ENCODE results near the gene ITIH5. TPM values are rescaled to one million over a fixed set of nuclear protein-coding genes. Genes with fewer than 3 reads are reported as not detected.

ITIH5 gene
- total and polyA plus RNA-seq, 2 of the 13 experiments (the other 11 are each of a cell fraction or from before 2014, with no cell fraction given): 4.7 to 8.9 TPM

DNA sequence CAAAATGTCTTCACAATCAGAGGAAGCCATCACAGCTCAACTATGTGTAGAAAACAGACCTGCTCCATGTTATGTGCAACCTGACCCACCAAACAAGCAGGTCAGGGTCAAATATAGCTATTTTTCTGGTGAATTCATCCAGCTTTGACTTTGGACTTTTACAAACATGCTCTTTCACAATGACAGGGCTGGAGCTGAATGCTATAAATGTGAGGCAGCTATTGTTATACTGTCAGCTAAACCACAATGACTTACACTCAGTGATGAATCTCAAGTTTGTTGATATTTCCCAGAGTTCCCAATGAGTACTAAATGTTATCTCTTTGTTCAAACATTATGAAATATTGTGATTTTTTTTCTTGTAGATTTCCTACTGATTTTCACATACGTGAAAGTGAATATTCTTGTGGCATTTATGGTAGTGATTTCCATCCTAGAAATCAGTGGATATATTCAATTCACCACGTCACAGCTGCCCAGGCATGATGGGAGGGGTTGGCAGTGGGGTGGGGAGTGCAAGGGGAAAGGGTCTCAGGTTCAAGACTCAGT is 33.9 kb upstream of the ITIH5 start (continued):
- no peak for TF ChIP-seq ZNF800 (CRISPR knock-in tag; IDR thresholded peaks at IDR 0.05)
- TF ChIP-seq, protein P1, sequence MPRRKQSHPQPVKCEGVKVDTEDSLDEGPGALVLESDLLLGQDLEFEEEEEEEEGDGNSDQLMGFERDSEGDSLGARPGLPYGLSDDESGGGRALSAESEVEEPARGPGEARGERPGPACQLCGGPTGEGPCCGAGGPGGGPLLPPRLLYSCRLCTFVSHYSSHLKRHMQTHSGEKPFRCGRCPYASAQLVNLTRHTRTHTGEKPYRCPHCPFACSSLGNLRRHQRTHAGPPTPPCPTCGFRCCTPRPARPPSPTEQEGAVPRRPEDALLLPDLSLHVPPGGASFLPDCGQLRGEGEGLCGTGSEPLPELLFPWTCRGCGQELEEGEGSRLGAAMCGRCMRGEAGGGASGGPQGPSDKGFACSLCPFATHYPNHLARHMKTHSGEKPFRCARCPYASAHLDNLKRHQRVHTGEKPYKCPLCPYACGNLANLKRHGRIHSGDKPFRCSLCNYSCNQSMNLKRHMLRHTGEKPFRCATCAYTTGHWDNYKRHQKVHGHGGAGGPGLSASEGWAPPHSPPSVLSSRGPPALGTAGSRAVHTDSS (CRISPR knock-in tag; conservative IDR thresholded peaks at IDR 0.05): no peak
- TF ChIP-seq PHF5A (CRISPR knock-in tag; IDR thresholded peaks at IDR 0.05; ENCODE audit: low read depth, unreplicated experiment): no peak
- TF ChIP-seq ZFP62 (CRISPR knock-in tag; IDR thresholded peaks at IDR 0.05): no peak
- TF ChIP-seq GABPA (IDR thresholded peaks at IDR 0.05; ENCODE audit: low read depth, low read length): no peak
- TF ChIP-seq GABPA (CRISPR knock-in tag; IDR thresholded peaks at IDR 0.05; ENCODE audit: low read depth): peak; percentile 48; the same call in 1 of the 2 replicates
- peak; percentile 86 for TF ChIP-seq HMG20B (CRISPR knock-in tag; conservative IDR thresholded peaks at IDR 0.05)
- TF ChIP-seq THYN1 (CRISPR knock-in tag; IDR thresholded peaks at IDR 0.05; ENCODE audit: borderline replicate concordance, low read depth): no peak
- TF ChIP-seq EZH2 (conservative IDR thresholded peaks at IDR 0.05; ENCODE audit: low read depth, low read length): no peak
- TF ChIP-seq, protein P2, sequence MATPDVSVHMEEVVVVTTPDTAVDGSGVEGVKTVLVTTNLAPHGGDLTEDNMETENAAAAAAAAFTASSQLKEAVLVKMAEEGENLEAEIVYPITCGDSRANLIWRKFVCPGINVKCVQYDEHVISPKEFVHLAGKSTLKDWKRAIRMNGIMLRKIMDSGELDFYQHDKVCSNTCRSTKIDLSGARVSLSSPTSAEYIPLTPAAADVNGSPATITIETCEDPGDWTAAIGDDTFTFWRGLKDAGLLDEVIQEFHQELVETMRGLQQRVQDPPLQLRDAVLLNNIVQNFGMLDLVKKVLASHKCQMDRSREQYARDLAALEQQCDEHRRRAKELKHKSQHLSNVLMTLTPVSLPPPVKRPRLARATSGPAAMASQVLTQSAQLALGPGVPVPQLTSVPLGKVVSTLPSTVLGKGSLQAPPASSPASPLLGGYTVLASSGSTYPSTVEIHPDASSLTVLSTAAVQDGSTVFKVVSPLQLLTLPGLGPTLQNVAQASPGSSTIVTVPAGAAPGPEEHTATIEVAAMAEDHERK (CRISPR knock-in tag; IDR thresholded peaks at IDR 0.05; ENCODE audit: low read depth): no peak
- TF ChIP-seq ZFP1 (CRISPR knock-in tag; IDR thresholded peaks at IDR 0.05): peak; percentile 58; the same call in 1 of the 2 replicates
- TF ChIP-seq ZNF614 (CRISPR knock-in tag; IDR thresholded peaks at IDR 0.05; ENCODE audit: borderline replicate concordance): peak; percentile 39; the same call in 1 of the 2 replicates
- TF ChIP-seq, protein P3, sequence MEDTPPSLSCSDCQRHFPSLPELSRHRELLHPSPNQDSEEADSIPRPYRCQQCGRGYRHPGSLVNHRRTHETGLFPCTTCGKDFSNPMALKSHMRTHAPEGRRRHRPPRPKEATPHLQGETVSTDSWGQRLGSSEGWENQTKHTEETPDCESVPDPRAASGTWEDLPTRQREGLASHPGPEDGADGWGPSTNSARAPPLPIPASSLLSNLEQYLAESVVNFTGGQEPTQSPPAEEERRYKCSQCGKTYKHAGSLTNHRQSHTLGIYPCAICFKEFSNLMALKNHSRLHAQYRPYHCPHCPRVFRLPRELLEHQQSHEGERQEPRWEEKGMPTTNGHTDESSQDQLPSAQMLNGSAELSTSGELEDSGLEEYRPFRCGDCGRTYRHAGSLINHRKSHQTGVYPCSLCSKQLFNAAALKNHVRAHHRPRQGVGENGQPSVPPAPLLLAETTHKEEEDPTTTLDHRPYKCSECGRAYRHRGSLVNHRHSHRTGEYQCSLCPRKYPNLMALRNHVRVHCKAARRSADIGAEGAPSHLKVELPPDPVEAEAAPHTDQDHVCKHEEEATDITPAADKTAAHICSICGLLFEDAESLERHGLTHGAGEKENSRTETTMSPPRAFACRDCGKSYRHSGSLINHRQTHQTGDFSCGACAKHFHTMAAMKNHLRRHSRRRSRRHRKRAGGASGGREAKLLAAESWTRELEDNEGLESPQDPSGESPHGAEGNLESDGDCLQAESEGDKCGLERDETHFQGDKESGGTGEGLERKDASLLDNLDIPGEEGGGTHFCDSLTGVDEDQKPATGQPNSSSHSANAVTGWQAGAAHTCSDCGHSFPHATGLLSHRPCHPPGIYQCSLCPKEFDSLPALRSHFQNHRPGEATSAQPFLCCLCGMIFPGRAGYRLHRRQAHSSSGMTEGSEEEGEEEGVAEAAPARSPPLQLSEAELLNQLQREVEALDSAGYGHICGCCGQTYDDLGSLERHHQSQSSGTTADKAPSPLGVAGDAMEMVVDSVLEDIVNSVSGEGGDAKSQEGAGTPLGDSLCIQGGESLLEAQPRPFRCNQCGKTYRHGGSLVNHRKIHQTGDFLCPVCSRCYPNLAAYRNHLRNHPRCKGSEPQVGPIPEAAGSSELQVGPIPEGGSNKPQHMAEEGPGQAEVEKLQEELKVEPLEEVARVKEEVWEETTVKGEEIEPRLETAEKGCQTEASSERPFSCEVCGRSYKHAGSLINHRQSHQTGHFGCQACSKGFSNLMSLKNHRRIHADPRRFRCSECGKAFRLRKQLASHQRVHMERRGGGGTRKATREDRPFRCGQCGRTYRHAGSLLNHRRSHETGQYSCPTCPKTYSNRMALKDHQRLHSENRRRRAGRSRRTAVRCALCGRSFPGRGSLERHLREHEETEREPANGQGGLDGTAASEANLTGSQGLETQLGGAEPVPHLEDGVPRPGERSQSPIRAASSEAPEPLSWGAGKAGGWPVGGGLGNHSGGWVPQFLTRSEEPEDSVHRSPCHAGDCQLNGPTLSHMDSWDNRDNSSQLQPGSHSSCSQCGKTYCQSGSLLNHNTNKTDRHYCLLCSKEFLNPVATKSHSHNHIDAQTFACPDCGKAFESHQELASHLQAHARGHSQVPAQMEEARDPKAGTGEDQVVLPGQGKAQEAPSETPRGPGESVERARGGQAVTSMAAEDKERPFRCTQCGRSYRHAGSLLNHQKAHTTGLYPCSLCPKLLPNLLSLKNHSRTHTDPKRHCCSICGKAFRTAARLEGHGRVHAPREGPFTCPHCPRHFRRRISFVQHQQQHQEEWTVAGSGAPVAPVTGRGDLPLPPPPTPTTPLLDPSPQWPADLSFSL (CRISPR knock-in tag; IDR thresholded peaks at IDR 0.05): no peak
- peak; percentile 70; the same call in 1 of the 2 replicates for TF ChIP-seq MIER3 (CRISPR knock-in tag; IDR thresholded peaks at IDR 0.05; ENCODE audit: borderline replicate concordance)
- no peak for TF ChIP-seq MZF1 (CRISPR knock-in tag; IDR thresholded peaks at IDR 0.05; ENCODE audit: borderline replicate concordance)
- no peak for TF ChIP-seq ZKSCAN1 (IDR thresholded peaks at IDR 0.05; ENCODE audit: low read length)
- TF ChIP-seq GFI1 (CRISPR knock-in tag; IDR thresholded peaks at IDR 0.05; ENCODE audit: borderline replicate concordance): peak; percentile 96
- peak; percentile 93 for TF ChIP-seq ZNF362 (CRISPR knock-in tag; IDR thresholded peaks at IDR 0.05; ENCODE audit: borderline replicate concordance)
